Left renal pelvis (tissue), 4 donors: ENCODE measurements around the gene NRG3. TPM values are rescaled to one million over a fixed set of nuclear protein-coding genes. Genes with fewer than 3 reads are reported as not detected.

Experiments
- DNase-seq, 4 donors: peaks; one replicate each; pipeline ENCODE4 v3.0.0-alpha.2; 2013; ENCODE audit warnings: low read depth in 4 of 4, low spot score in 3 of 4
- polyA plus RNA-seq, 4 donors: library from polyadenylated mRNA; unstranded; fragments of 120-200 nt; gene quantifications; one replicate each; pipeline ENCODE4 v1.2.1, GENCODE V29; 2013; ENCODE audit not compliant: insufficient read length in 4 of 4

The NRG3 gene
- polyA plus RNA-seq, 4 donors, result 3.9 to 14.2 (median 12.2) TPM

- no peak for DNase-seq
Observed at GRCh38 chr10:82452046-82452445, 577.1 kb downstream of the NRG3 start.

GRCh38 chr10:82452676-82453075 is 577.7 kb downstream of the NRG3 start:
- no peak for DNase-seq

DNA sequence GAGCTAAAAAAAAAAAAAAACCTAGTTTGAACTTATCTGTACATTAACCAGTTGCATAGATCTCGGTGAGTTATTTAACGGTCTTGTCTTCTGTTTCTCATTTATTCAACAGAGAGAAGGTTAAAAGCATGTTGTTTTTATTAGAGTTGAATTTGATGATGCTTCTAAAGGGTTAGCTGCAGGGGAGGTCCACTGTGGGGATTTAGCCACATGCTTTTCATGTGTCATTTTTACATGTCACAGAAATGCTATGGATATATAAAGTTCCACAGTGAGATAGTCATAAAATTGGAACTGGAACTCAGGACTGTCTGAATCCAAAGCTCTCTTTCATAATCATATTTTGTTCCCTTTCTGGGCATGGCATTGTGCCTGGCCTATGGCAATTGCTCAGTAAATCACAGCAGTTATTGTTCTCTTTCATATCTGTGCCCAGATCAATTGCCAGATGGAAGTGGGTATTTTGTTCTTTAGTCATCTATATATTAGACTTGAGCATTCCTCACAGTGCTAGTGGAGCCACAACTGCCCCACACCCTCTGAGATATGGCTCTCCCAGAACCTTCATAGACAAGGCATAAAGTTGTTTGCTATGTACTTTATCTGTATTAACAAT is 578.8 kb downstream of the NRG3 start:
- no peak for DNase-seq

DNA sequence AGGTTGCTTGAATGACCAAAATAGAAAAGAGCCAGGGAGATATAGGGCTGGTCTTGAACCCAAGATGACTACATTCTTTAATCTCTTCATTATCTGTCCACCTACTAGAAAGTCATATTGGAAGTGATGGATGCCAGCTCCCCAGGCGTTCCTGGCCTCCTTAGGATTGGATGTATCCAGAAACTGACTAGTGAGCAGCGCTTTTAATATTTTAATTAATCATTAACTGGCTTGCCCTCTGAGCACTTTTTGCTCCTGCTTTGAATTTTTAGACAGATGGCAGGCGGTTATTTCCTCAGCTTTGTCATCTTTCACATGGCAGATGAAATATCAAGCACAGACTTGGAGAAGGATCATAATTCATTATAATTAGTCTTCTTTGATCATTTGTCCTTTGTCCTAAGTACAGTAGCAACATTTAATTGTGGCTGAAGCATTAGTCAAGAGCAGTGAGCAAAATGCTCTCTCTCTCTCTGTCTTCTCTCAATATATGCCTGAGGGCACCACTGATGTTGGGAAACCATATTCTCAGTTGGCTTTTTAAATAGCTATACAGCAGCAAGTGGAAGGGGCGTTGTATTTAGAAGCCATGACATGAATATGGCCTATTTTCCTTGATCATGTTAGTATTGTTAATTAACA is 588.0 kb downstream of the NRG3 start:
- no peak for DNase-seq

- DNase-seq, result no peak
Observed at GRCh38 chr10:82463614-82464013, 588.6 kb downstream of the NRG3 start.

DNA sequence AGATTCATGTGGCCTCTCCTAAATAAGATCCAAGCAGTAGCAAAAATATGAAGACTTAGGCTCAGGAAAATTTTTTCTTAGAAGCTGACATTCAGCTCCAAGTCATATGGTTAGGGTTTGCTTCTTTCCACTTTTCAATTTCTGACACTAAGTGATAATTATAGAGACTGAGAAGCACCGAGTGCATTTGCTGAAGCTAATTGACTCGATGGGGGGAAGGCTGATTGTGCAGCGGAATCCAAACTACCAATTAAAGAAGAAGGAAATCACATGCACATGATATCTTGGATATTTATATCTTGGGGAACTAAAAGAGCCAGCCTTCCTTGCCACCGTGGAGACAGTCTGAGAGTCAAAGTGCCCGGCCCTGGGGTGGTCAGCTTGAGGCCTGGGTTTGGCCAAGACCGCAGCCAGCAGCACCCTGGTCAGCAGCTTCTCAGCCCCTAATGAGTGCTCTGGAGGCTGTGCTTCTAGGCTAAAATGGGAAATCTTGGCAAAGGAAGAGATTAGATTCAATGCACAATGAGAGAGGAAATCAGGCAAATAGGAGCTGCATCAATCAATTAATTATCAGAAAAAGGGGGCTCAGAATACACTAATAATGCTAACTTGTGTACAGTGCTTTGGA is 589.3 kb downstream of the NRG3 start:
- DNase-seq, result no peak

DNA sequence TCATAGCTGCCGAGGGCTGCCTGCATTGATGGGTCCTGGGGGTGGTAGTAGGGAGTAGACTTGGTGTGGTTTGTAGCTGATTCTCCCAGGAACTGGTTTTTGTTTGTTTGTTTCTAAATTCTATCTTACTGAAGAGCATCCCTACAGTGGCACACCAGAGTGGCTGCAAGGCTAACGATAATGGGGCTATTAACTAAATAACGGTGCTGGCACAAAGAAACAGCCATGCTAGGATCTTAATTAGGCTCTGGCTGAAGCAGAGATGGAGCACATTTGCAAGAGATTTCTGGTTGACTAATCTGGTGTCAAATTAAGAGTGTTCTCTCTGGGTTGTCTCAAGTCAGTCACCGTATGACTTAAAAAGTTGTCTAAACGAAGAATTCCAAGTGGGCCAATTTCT is 590.0 kb downstream of the NRG3 start:
- no peak for DNase-seq

- DNase-seq, result no peak
Observed at GRCh38 chr10:82468453-82468852, 593.5 kb downstream of the NRG3 start.

GRCh38 chr10:82472406-82473335 is 597.7 kb downstream of the NRG3 start:
- no peak for DNase-seq

- DNase-seq, result no peak
Observed at GRCh38 chr10:82477776-82478175, 602.8 kb downstream of the NRG3 start.

GRCh38 chr10:82492647-82493046 is 617.7 kb downstream of the NRG3 start:
- DNase-seq, result no peak

GRCh38 chr10:82496114-82496513 is 621.1 kb downstream of the NRG3 start:
- no peak for DNase-seq

DNA sequence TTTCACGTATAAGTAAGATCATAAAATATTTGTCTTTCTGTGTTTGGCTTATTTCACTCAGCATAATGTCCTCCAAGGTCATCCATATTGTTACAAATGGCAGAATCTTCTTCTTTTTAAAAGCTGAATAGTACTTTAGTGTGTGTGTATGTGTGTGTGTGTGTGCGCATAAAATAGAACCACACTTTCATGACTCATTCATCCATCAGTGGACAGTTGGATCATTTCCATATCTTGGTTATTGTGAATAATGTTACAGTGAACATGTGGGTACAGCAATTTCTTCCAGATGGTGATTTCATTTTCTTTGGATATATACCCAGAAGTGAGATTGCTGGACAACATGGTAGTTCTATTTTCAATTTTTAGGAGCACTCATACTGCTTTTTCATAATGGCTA is 622.4 kb downstream of the NRG3 start:
- DNase-seq, result no peak

DNA sequence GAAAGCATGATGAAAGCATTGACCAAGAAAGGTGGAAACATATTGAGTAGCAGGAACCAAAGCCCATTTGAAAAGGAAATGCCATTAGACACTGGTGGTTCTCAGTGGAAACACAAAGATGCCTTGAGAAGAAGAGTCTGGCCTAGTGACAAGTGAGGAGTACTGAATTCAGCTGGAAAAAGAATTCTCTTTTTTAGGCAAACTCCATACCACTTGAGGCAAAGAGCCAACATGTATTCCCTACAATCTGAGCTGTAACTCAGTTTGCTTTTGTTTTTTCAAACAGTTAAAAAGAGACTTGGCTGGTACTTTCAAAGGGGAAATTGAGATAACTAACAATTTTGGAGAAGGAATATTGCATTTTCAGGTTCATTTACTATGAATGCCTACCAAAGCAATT is 624.0 kb downstream of the NRG3 start:
- DNase-seq, result no peak

DNA sequence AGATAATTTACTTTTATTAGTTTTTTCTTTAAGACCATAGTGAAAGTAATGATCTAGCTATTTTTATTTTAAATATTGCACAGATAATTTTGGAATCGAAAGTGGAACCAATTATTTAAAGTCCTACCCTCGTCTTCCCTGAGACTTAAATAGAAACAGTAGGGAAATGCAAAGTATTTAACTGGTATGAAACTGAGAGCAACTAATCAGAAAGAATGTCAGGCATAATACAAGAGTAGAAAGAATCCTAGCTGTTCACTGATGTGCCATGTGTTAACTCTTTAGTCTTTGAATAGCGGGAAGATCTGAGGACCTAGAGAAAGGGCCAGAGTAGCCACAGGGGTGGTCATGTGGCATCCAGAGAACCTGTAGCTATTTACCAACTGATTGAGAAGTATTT is 630.0 kb downstream of the NRG3 start:
- DNase-seq, result no peak

DNA sequence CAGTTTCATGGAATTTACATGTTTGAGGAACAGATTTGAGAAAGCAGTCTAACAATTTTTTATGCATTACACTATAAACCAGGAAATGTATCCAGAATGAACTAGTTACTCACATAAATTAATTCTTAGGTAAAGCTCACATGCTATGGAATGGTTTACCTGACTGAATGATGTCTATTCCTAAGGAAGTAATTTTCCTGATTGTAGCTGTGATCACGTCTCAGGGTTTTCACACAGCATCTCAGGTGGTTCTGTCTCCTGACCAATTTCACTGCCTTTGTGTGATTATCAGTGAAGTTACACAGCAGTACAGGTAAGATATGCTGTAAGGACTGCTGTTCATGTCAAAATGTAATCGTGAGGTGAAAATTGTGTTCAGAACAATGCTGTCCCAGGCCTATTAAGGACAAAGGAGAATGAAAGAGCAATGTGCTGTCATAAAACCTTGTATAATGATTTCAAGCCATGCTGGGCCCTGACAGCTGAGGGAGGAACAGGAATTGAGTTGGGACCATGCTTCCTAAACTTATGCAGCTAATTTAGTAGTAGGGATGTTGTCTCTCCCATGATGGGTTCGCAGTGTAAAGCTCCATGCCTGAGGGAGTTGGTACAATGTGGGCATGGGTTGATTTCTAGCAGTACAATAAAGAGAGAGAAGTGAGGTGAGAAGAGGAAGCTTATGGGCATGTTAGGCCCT is 631.8 kb downstream of the NRG3 start:
- no peak for DNase-seq

DNA sequence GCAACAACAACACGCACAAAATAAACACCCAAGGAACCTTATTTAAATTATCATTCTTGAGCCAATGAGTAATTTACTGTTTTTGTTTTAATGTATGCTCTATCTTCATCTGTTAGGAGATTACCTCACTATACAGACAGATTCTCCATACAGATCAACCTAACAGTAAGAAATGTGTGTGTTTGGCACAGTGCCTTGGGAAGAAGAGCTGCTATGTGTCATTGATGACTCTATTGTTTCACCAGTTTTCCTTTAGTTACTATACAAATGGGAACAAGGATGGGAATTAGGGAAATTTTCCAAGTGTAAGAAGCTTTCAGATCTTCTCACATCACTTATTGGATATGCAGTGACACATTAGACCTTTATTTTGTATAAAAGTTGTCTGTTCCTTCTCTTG is 640.3 kb downstream of the NRG3 start:
- DNase-seq, result no peak

DNA sequence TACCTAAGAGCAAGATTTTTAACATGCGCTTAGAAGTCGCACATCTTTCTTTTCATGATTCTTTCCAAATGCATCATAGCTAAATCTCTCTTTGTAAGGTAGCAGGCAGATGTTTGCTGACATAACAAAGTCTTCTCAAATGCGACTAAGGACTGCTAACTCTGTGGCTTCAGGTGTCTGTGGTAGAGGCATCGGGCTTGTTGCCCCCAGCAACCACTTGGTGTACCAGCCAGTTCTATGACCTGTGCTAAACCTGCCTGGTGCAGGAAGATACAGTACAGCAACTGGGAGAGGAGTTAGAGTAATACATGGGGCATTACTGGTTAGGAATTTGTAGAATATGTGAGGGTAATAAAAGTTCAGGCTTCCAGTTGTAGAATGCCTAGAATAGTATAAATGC is 654.1 kb downstream of the NRG3 start:
- no peak for DNase-seq

DNA sequence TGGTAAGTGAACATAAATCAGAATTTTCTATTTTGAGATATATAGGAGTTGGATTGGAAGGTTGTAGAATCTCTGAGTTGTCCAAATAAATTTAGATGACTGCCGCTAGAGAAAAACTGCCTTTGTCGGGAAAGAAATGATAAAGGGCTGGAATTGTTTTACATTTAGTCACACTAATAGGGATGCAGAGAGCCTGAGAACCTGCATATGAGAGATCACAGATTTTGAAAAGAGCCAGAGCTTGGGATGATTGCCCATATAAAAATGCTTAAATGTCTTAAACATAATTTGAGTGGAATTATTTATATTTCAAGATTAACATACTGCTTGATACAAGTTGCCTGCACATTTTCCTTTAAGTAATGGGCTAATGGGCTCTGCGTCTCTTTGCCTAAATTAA is 660.5 kb downstream of the NRG3 start:
- DNase-seq, result no peak

DNA sequence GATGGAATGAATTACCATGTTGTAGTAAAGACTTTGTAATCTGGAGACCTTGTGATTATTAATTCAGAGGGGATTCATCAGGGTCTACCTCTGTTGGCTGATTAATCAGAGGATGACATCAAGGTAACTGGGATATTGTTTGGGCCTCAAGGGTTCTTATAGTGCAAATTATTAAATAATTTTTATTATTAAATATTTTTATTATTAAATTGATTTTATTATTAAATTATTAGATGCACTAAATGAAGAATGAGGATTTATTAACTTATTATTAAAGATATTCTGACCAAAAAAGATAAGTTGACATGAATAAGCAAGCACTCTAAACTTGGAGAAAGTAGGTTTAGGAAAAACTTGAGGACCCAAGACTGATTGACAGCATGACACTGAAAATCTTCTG is 661.7 kb downstream of the NRG3 start:
- no peak for DNase-seq

DNA sequence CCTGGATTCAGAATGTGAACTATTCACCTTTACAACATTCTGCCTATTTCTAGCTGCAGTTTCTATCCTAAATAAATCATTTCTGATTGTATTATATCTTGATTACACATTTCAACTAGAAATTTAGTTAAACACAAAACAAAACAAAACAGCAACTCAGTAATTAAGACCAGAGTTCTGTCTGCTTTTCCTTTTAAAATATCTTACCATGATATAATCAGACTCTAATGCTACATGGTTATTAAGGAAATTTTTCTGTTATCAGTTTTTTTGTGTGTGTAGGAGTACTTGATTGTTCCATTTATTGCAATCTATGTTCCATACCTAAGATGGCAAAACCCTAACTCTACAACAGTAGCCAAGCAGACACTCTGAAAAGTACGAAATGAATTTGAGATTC is 663.3 kb downstream of the NRG3 start:
- no peak for DNase-seq
